Right renal cortex interstitium (tissue), 3 donors: ENCODE data around the gene PAK4. TPM values are rescaled to one million over a fixed set of nuclear protein-coding genes. Genes with fewer than 3 reads are reported as not detected.

Source experiments
- DNase-seq, 3 donors: peaks; one replicate each; pipeline ENCODE4 v3.0.0-alpha.2; 2013; ENCODE audit warnings: low read depth in 3 of 3, low spot score in 2 of 3
- polyA plus RNA-seq, 3 donors: library from polyadenylated mRNA; unstranded; fragments of 120-200 nt; gene quantifications; one replicate each; pipeline ENCODE4 v1.2.1, GENCODE V29; 2013; ENCODE audit not compliant: insufficient read length in 3 of 3

PAK4 gene
- polyA plus RNA-seq, 3 donors, result 40.0 to 50.1 (median 45.4) TPM

DNA sequence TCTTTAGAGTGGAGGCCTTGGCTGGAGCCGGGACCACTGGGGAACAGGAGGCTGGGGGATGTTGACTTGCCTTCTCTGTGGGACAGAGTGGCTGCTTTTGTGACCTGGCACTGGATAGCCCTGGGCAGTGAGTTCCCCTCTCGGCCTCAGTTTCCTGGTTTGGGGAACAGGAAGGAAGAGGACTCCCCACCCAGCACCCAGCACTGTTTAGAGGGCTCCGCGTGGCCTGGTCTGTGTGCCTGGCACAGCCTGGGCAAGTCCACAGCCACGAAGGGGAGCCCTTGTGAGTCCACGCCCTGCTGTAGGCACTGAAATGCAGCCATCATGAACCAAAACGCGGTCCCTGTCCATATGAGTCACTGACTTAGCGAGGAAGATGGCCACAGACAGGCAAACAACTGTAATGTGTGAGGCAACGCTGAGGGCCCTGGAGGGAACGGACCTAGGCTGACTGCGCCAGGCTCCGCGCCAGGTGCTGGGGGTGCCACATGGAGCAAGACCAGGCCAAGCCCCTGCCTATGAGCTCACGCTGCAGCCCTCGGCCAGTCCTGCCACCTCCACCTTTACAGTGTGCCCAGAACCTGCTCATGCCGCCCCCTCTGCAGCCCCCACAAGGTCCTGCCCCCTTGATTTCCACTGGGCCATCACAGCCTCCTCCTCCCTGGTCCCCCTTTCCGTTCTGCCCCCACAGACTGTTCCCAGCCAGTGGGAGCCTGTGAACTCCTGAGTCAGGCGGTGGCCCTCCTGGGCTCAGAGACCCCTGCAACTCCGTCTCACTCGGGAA lies 35.5 kb downstream of the PAK4 start:
- DNase-seq, result no peak

GRCh38 chr19:39162441-39163043 lies 37.0 kb downstream of the PAK4 start:
- no peak for DNase-seq

DNA sequence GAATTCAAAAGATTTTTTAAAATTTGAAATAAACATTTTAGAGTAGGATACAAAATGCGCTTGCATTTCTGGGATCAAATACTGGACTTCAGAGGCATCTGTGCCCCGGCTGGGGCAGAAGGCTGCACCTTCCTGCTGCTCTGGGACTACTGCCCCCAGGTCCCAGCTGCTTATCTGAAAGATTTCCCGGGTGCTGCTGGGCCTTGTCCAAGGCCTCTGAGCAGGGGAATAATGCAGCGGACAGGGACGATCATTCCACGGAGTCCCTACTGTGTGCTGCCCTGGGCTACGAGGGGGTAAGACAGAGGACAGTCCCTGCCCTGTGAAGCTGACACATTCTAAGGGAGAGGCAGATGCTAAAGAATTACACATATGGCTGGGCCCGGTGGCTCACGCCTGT lies 38.0 kb downstream of the PAK4 start:
- no peak for DNase-seq

- DNase-seq, result no peak
Observed at GRCh38 chr19:39164289-39164688, 38.7 kb downstream of the PAK4 start.

- DNase-seq, result no peak
Observed at GRCh38 chr19:39165857-39166256, 40.3 kb downstream of the PAK4 start.

DNA sequence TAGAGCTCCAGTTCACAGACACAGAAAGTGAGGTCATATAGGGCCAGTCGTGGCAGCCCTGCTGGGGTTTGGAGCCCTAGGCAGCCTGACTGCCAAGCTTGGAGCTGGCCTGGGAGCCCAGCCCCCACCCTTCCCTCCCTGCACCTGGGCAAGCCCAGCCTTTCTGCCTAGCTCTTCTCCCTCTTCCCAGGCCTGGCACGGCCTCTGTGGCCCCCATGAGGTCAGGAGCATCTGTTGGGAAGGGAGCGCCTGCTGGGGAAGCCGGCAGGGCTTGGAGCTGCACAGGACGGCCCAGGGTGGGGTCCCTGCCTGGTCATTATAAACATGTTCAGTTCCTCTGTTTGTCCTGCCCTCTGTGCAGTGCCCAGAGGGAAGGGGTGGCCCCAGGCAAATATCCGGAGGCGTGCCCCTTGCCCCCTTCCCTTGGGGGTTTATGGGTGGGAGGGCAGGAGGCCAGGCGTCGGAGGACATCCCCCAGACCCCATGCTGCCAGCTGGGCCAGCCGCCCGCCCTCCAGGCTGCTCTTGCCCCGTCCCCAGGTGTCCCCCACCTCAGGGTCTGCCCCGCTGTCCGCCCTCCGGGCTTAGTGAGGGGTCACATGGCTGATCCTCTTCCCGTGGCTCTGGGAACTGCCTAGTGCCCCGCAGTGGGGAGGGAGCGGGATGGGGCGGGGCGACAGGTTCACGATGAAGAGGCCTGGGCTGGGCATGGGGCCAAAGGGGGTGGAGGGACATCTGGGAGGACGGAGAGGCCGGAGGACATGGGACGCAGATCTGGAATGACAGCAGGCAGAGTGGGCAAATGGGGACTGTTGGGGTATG lies 41.2 kb downstream of the PAK4 start:
- DNase-seq, result no peak

DNA sequence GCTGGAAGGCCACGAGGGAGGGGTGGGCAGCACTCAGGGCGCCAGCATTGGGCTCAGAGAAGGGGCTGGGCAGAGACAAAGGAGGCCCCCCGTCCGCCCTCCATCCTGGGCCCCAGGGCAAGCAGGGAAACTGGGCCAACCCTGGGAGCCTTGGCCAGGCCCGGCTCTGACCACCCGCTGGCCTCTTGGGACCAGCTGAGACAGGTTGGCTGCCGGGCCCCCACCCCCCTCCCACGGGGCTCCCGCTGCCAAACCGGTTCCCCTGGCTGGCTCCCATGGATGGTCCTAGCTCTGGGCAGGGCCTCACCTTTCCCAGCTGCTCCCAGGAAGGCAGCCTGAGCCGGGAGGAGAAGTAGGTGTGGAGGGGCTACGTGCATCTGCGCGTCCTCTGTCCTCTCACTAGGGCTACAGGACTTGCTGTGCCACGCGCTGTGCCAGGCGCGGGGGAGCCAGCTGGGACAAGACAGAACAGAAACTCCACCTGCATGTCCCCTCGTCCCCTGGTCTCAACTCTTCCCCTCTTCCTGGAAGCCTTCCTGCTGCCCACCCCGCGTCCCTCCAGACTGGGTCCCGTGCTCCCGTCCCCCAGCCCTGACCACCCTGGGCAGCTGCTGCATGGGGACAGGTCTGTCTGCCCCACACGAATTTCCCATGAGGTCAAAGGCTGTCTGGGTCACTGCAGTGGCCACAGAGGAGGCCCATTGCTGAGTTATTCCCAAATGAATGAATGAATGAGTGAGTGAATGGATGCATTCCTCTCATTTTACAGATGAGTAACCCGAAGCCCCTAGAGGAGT lies 42.1 kb downstream of the PAK4 start:
- DNase-seq, result no peak

DNA sequence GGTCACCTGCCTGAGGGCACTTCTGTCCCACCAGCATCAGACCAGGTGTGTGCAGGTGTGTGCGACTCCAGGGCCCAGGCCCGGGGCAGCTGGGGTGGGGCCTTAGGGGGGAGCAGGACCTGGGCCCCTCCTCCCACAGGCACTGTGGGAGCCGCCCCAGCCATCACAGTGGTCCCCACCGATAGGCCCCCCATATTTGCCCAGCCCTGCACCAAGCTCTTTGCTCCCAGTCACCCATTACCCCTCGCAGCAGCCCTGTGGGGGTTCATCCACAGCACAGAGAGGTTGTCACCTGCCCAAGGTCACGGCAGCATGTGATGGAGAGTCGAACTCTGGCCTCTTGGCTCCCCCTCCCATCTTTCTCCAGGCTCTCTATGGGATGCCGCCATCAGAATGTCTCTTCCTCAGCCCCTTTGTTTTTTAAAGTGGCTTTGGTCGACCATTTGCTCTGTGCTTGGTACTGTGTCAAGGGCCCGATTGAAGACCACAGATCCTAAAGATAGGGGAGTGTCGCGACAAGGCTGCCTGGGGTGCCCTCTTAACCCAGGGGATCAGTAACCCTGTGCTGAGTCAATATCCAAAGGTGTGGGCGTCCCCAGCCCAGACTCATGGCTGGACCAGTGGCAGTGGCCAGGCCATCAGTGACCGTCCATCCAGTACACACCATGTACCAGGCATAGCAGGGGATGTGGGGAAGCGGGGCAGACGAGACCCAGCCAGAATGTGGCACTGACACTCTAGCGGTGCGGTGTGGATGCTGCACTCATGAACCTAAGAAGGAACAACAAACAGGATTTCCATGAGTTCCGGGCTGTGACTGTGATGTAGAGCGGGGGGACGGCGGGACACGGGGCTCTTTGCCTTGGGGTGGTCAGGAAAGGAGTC lies 42.9 kb downstream of the PAK4 start:
- no peak for DNase-seq

- no peak for DNase-seq
Observed at GRCh38 chr19:39169143-39169810, 43.7 kb downstream of the PAK4 start.

- DNase-seq, result no peak
Observed at GRCh38 chr19:39170386-39171231, 45.0 kb downstream of the PAK4 start.

DNA sequence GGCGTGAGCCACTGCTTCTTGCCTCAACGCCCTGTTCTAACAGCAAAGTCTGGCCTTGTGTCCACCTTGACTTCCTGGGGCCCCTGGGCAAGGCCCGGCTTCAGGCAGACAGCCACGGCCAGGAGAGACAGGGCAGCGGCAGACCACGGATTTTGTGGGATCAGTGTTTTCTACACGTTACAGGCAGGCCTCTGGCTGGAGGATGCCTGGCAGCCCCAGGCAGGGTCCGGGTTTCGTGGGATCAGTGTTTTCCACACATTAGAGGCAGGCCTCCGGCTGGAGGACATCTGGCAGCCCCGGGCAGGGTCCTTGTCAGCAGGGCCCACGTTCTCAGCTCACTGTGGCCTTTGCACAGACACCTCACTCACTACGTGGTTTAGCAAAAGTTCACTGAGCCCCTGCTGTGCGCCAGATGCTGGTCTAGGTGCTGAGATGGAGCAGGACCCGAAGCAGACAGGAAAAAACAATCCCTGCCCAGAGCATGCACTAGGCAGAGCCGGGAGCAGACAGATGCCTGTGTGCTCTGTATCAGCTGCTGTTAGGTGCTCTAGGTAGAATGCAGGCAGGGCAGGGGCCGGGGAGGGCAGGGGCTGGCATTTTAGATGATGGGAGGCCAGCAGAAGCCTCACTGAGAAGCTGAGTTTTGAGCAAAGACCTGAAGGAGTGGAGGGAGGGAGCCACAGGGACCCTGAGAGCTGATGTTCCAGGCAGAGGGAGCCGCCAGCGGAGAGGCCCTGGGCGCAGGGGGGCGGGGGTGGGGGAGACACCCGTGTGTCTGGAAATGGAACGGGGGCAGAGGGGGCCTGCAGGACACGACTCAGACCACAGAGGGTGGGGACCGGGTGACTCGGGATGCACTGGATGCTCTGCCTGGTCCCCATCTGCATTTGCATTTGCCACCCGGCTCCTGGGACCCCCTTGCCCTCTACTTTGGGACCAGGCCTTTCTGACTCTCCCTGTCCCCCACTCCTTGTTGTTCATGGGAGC lies 46.2 kb downstream of the PAK4 start:
- no peak for DNase-seq

DNA sequence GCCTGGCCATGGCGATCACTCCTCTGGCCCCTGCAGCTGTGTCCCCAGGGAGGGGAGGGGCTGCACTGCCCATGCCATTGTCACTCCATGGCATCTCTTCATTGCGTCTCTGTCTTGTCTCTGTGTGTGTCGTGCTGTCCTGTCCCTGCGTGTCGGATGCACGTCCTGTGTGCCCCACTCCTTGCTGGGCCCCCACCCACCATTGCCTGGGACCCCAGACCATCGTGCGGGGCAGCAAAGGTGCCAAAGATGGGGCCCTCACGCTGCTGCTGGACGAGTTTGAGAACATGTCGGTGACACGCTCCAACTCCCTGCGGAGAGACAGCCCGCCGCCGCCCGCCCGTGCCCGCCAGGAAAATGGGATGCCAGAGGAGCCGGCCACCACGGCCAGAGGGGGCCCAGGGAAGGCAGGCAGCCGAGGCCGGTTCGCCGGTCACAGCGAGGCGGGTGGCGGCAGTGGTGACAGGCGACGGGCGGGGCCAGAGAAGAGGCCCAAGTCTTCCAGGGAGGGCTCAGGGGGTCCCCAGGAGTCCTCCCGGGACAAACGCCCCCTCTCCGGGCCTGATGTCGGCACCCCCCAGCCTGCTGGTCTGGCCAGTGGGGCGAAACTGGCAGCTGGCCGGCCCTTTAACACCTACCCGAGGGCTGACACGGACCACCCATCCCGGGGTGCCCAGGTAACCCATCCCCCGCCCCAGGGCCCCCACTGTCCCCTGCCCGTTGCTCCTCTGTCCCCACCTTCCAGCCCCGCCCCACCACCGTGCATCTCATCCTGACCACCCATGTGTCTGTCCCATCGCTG lies 47.3 kb downstream of the PAK4 start:
- no peak for DNase-seq

DNA sequence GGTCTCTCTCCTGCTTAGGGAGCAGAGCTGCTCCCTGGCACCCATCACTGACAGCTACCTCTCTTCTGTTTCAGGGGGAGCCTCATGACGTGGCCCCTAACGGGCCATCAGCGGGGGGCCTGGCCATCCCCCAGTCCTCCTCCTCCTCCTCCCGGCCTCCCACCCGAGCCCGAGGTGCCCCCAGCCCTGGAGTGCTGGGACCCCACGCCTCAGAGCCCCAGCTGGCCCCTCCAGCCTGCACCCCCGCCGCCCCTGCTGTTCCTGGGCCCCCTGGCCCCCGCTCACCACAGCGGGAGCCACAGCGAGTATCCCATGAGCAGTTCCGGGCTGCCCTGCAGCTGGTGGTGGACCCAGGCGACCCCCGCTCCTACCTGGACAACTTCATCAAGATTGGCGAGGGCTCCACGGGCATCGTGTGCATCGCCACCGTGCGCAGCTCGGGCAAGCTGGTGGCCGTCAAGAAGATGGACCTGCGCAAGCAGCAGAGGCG lies 48.0 kb downstream of the PAK4 start:
- no peak for DNase-seq

DNA sequence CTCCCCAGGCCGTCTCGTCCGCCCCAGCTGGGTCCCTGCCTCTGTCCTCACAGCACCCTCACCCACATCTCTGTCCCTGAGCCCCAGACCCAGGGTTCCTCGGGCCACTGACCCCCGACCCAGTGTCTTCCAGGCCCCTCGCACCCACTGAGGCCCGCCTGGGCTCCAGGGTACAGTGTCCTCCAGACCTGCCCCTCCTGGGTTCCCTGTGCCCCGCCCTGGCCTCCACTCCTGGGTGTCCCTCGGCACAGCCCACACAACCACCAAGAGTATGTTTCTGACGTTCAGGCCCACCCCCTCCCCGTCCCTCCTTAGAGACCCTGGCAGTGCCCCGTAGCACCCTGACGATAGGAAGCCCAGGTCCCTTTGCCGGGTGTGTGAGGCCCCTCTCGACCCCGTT lies 48.6 kb downstream of the PAK4 start:
- no peak for DNase-seq

DNA sequence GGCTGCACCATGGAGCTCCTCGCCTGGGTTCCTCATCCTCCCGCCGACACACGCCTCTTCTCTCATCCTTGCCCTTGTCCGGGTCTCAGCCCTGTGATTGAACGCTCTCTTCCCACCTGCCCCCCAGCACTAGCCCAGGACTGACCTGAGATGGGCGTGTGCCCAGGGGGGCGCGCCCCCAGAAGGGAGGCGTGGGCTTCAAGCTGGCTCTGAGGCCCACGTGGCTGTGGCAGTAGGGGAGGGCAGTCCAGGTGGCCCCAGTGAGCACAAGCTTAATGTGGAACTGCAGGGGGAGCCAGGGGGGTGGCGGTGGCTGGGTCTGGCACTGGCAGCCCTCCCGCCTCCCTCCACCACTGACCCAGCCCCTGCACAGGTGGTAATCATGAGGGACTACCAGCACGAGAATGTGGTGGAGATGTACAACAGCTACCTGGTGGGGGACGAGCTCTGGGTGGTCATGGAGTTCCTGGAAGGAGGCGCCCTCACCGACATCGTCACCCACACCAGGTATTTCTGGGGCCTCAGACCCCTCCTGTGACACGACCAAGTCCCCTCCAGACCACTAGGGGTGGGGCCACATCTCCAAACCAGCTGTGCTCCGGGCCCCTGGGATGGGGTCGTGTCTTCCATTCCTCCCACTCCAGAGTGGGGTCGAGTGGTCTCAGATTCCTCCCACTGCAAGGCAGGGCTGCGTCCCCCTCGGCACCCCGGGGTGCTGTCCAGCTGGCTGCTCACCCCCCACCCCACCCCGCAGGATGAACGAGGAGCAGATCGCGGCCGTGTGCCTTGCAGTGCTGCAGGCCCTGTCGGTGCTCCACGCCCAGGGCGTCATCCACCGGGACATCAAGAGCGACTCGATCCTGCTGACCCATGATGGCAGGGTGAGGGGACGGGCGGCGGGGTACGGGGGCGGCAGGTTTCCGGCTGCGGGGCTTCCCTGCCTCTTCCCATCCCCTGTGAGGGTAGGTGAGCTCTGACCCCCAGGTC lies 49.3 kb downstream of the PAK4 start:
- no peak for DNase-seq
